GM19238 (cell line): Measurements from ENCODE around the gene EME2.

Experiments used
- DNase-seq: peaks from one replicate; pipeline ENCODE4 v3.0.0; 2011; ENCODE audit warnings: low spot score; ENCODE audit not compliant: insufficient read length

Gene EME2

GRCh38 chr16:1777375-1778199 is 5.0 kb downstream of the EME2 start:
- no peak for DNase-seq

- DNase-seq = no peak
Observed at GRCh38 chr16:1778200-1779179, 5.9 kb downstream of the EME2 start.

- no peak for DNase-seq
Observed at GRCh38 chr16:1779234-1779701, 6.7 kb downstream of the EME2 start.

GRCh38 chr16:1779741-1780676 is 7.4 kb downstream of the EME2 start:
- DNase-seq = no peak

GRCh38 chr16:1780677-1781072 is 8.1 kb downstream of the EME2 start:
- no peak for DNase-seq

GRCh38 chr16:1781254-1781653 is 8.6 kb downstream of the EME2 start:
- no peak for DNase-seq

GRCh38 chr16:1781758-1782407 is 9.3 kb downstream of the EME2 start:
- no peak for DNase-seq

- DNase-seq = peak; percentile 100
Observed at GRCh38 chr16:1782408-1783264, 10.0 kb downstream of the EME2 start, which contains the start of the genes NUBP2 and SPSB3. NUBP2 (plus strand) TSS chr16:1782960; CDS start chr16:1783021, 61 bp downstream. SPSB3 (minus strand) TSS chr16:1782571; CDS start chr16:1781483, 1,088 bp downstream.

GRCh38 chr16:1784977-1785845 is 12.6 kb downstream of the EME2 start:
- no peak for DNase-seq

GRCh38 chr16:1785846-1786170 is 13.2 kb downstream of the EME2 start:
- no peak for DNase-seq

GRCh38 chr16:1786242-1787055 is 13.8 kb downstream of the EME2 start:
- DNase-seq = no peak

- DNase-seq = no peak
Observed at GRCh38 chr16:1787056-1787321, 14.4 kb downstream of the EME2 start.

- no peak for DNase-seq
Observed at GRCh38 chr16:1787322-1788094, 14.9 kb downstream of the EME2 start.

GRCh38 chr16:1788095-1788707 is 15.6 kb downstream of the EME2 start:
- DNase-seq = no peak

- no peak for DNase-seq
Observed at GRCh38 chr16:1788708-1789100, 16.1 kb downstream of the EME2 start.

GRCh38 chr16:1789643-1790045 is 17.0 kb downstream of the EME2 start:
- DNase-seq = no peak

GRCh38 chr16:1790261-1790610 is 17.6 kb downstream of the EME2 start:
- no peak for DNase-seq
